Effector CD8-positive, alpha-beta T cell (primary cell): Measurements from ENCODE around the gene HS3ST1.

Source experiments
- DNase-seq: peaks from one replicate; lab custom pipeline; 2025; lab: John Stamatoyannopoulos, UW

HS3ST1 gene

GRCh38 chr4:11435557-11435956 lies 6.9 kb upstream of the HS3ST1 start:
- no peak for DNase-seq

- DNase-seq: no peak
Observed at GRCh38 chr4:11431111-11431510, 2.4 kb upstream of the HS3ST1 start.

- no peak for DNase-seq
Observed at GRCh38 chr4:11430536-11430935, 1.8 kb upstream of the HS3ST1 start.

GRCh38 chr4:11429699-11430045 lies 978 bp upstream of the HS3ST1 start:
- no peak for DNase-seq

GRCh38 chr4:11428899-11429698 lies 405 bp upstream of the HS3ST1 start:
- no peak for DNase-seq

GRCh38 chr4:11427121-11427996 lies 1.3 kb downstream of the HS3ST1 start:
- no peak for DNase-seq

GRCh38 chr4:11426731-11427120 lies 2.0 kb downstream of the HS3ST1 start:
- no peak for DNase-seq

- DNase-seq: no peak
Observed at GRCh38 chr4:11426003-11426402, 2.7 kb downstream of the HS3ST1 start.

- DNase-seq: no peak
Observed at GRCh38 chr4:11424856-11425255, 3.8 kb downstream of the HS3ST1 start.

- DNase-seq: no peak
Observed at GRCh38 chr4:11424000-11424399, 4.7 kb downstream of the HS3ST1 start.

GRCh38 chr4:11423465-11423864 lies 5.2 kb downstream of the HS3ST1 start:
- no peak for DNase-seq

GRCh38 chr4:11421116-11421515 lies 7.6 kb downstream of the HS3ST1 start:
- DNase-seq: no peak

- DNase-seq: no peak
Observed at GRCh38 chr4:11420327-11420726, 8.4 kb downstream of the HS3ST1 start.

GRCh38 chr4:11418610-11419009 lies 10.1 kb downstream of the HS3ST1 start:
- no peak for DNase-seq

GRCh38 chr4:11416767-11417113 lies 12.0 kb downstream of the HS3ST1 start:
- DNase-seq: no peak

- no peak for DNase-seq
Observed at GRCh38 chr4:11416071-11416766, 12.5 kb downstream of the HS3ST1 start.

- no peak for DNase-seq
Observed at GRCh38 chr4:11415409-11416070, 13.2 kb downstream of the HS3ST1 start.

- no peak for DNase-seq
Observed at GRCh38 chr4:11412211-11412610, 16.5 kb downstream of the HS3ST1 start.

- DNase-seq: no peak
Observed at GRCh38 chr4:11409632-11410031, 19.1 kb downstream of the HS3ST1 start.

GRCh38 chr4:11408233-11408967 lies 20.3 kb downstream of the HS3ST1 start:
- DNase-seq: no peak

- no peak for DNase-seq
Observed at GRCh38 chr4:11407551-11407950, 21.1 kb downstream of the HS3ST1 start.
